GM19099 (cell line): ENCODE measurements around the gene NFIA.

Source experiments
- POLR2A ChIP-seq: IDR thresholded peaks from 3 replicates; pipeline ENCODE4 v1.6.1; 2011; ENCODE audit warnings: low read depth; ENCODE audit not compliant: insufficient read length; ENCODE audit errors: extremely low read depth

NFIA gene

GRCh38 chr1:61337981-61338848 lies 255.9 kb downstream of the NFIA start:
- TF ChIP-seq POLR2A: no peak

DNA sequence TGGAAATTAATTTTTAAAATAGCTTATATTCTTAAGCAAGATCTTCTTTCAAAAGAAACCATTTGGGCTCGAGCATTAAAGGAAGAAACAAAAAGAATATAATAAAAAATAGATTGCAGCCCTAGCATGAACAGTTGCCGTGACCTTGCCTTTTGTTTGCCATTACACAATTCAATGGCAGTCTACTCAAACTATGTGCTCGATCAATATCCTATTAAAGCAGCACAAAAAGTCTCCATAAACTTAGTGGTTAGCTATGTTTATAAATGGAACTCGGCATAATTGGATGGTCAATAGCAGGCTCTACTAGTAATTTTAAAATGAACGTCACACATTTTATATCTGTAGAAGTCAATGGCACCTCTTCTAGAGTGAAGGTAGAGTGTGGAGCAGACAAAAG lies 256.5 kb downstream of the NFIA start:
- no peak for TF ChIP-seq POLR2A

DNA sequence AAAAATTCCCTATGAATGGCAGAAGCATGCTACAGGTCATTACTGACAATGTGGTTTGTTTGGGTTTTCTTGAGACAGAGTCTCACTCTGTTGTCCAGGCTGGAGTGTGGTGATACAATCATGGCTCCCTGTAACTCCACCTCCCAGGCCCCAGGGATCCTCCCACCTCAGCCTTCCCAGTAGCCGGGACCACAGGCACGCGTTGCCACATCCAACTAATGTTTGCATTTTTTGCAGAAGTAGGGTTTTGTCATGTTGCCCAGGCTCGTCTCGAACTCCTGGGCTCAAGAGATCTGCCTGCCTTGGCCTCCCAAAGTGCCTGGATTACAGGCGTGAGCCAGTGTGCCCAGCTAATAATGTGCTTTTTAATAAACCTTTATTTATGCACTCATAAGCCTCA lies 259.1 kb downstream of the NFIA start:
- TF ChIP-seq POLR2A: no peak

GRCh38 chr1:61343734-61344420 lies 261.5 kb downstream of the NFIA start:
- TF ChIP-seq POLR2A: no peak

- TF ChIP-seq POLR2A: no peak
Observed at GRCh38 chr1:61344696-61345095, 262.3 kb downstream of the NFIA start.

DNA sequence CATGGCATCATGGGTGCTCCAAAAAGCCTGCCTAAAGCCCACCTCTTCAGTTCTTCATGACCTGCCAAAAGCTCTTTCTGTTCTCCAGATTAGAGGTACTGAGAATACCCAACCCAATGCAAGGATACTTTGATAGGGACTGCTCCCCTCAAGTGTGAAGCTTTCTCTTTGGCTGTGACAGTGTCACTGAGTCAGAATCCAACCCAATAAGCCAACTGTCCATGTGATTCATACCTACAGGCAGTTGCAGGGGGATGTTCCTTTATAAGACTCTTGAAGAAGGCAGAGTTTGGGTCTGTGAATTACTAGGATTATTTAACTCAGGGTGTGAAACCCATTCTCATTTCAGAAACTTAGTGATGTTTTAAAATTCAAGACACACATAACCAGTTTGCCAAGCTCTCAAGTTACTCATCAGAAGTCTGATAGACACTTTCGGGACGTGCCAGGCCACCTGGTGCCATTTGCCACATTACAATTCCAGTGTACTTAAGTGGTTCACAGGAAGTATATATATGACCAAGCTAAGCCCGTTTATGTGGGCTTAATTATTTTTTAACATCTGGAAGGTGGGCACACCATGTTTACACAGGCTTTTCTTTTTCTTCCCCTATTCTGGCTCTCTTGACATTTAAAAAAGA lies 265.8 kb downstream of the NFIA start:
- no peak for TF ChIP-seq POLR2A

GRCh38 chr1:61352845-61353435 lies 270.6 kb downstream of the NFIA start:
- no peak for TF ChIP-seq POLR2A

GRCh38 chr1:61353797-61354406 lies 271.5 kb downstream of the NFIA start:
- TF ChIP-seq POLR2A: no peak

- TF ChIP-seq POLR2A: no peak
Observed at GRCh38 chr1:61356016-61356415, 273.7 kb downstream of the NFIA start.

DNA sequence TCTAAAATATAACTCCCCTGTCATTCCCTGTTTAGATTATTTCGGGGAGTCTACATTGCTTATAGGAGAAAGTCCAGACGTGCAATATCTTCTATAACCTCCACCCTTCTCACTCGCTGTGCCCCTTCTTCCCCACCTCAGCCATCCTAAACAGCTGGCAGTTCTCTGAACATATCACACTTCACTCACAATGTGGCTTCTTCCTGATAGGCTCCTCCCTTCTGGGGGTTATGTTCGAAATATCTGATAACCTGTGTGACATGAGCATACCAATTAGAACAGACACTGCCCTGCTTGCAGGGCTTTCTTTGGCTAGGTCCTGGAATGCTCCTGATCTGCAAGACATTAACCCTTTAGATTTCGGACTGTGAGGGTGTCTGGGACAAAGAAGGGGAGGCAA lies 274.6 kb downstream of the NFIA start:
- TF ChIP-seq POLR2A: no peak

- no peak for TF ChIP-seq POLR2A
Observed at GRCh38 chr1:61357539-61357938, 275.2 kb downstream of the NFIA start.

DNA sequence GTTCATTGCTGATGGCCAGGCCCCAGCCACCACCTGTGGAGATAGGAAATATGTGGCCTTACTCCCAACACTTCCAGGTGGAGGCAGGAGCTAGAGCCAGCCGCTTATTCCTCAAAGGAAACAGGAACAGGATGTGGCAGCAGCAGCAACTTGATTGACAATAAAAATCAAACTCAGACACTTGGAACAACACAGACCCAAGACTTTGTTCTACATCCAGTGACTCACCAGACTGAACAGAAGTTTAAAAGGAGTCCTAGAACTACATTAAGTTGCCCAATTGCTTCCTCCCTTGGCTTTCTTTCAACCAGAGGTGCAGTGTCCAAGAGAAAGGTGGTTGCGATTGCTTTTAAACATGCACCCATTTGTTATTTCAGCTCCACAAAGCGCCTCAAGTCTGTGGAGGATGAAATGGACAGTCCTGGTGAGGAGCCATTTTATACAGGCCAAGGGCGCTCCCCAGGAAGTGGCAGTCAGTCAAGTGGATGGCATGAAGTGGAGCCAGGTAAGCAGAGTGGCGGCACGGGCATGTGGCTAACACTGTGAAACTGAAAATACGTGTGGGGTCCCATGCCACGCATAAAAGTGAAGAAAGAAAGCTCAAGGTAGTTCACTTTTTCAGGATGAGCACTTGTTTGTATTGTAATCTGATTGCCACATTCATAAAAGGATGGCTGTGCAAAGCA lies 276.6 kb downstream of the NFIA start:
- no peak for TF ChIP-seq POLR2A

GRCh38 chr1:61361931-61362330 lies 279.6 kb downstream of the NFIA start:
- TF ChIP-seq POLR2A: no peak

GRCh38 chr1:61362351-61362750 lies 280.0 kb downstream of the NFIA start:
- TF ChIP-seq POLR2A: no peak
